ENCODE measurements around the gene DEGS2.

- TF ChIP-seq CTCF (tag by site-specific recombination; IDR thresholded peaks at IDR 0.05) (no peak), ZNF404 (tag by site-specific recombination; IDR thresholded peaks at IDR 0.05) (no peak)
These were observed 34.2 kb upstream of the DEGS2 start for GRCh38 chr14:100193417-100194357.

All from HEK293 (cell line).